Endothelial cell of umbilical vein (primary cell): ENCODE data around the gene KIF21B. TPM values are rescaled to one million over a fixed set of nuclear protein-coding genes. Genes with fewer than 3 reads are reported as not detected.

Experiments
- BruUV-seq: library from RNA; stranded (reverse); fragments of 400-500 nt; replicated peaks from 2 replicates; lab custom pipeline; 2021; lab: Mats Ljungman, UMichigan
- CTCF ChIA-PET: fragments of 300-600, 350-600 bp; sonication (Branson Sonifier 250); formaldehyde crosslinking; loops from one replicate; lab custom pipeline; 2021; ENCODE audit warnings: antibody characterized with exemption, inconsistent platforms; lab: Charles Lee
- POLR2A ChIA-PET: fragments of 300-600, 350-600 bp; sonication (Branson Sonifier 250); formaldehyde crosslinking; loops from one replicate; lab custom pipeline; 2021; ENCODE audit warnings: antibody characterized with exemption, inconsistent platforms; lab: Charles Lee
- DNase-seq: peaks from one replicate; pipeline ENCODE4 v3.0.0-alpha.2; 2011; ENCODE audit warnings: low read depth, low spot score
- FAIRE-seq: peaks from 2 replicates; lab custom pipeline; 2011; peaks lifted over from hg19 to GRCh38; lab: Jason Lieb, UNC
- H2AFZ ChIP-seq: 2 replicates; pipeline ENCODE4 v1.6.0; 2012; ENCODE audit warnings: low read depth, low read length, control low read depth, inconsistent platforms
- H3K27ac ChIP-seq: 2 replicates; pipeline ENCODE4 v1.5.1; 2011; ENCODE audit warnings: low read depth, mild to moderate bottlenecking, control low read depth, low read length, moderate library complexity; ENCODE audit not compliant: insufficient read depth
- H3K27me3 ChIP-seq, 2 experiments: 2 replicates each; pipeline versions ENCODE4 v1.6.0 to v1.6.1; 2011; ENCODE audit warnings: low read length in 2 of 2, mixed read lengths in 1 of 2; ENCODE audit not compliant: control insufficient read depth in 2 of 2, insufficient read depth in 2 of 2
- H3K36me3 ChIP-seq, 2 experiments: 2 replicates in 1 of 2; 3 replicates in 1 of 2; pipeline ENCODE4 v1.5.1; 2011; ENCODE audit warnings: low read length in 2 of 2, mild to moderate bottlenecking in 1 of 2, moderate library complexity in 1 of 2; ENCODE audit not compliant: control insufficient read depth in 2 of 2, insufficient read depth in 2 of 2; ENCODE audit errors: extremely low read depth in 1 of 2
- H3K4me1 ChIP-seq: 3 replicates; pipeline ENCODE4 v1.5.1; 2011; ENCODE audit warnings: mild to moderate bottlenecking, low read length; ENCODE audit not compliant: control insufficient read depth, insufficient read depth; ENCODE audit errors: extremely low read depth
- H3K4me2 ChIP-seq: 2 replicates; pipeline ENCODE4 v1.6.1; 2011; ENCODE audit warnings: low read length, control low read depth, mixed read lengths; ENCODE audit not compliant: insufficient read depth
- H3K4me3 ChIP-seq, 3 experiments: fragments of 200-600 bp in 1 of 3; sonication (generic), shearing (Covaris generic) in 1 of 3; replicated peaks in 1 of 3; 2 replicates each; pipeline ENCODE4 v1.5.1; 2011 to 2016; ENCODE audit warnings: control low read depth in 3 of 3, low read length in 3 of 3, mild to moderate bottlenecking in 2 of 3, inconsistent platforms in 1 of 3, low read depth in 1 of 3, moderate library complexity in 1 of 3; ENCODE audit not compliant: insufficient read depth in 1 of 3
- H3K79me2 ChIP-seq: 2 replicates; pipeline ENCODE4 v1.6.0; 2012; ENCODE audit warnings: low read length, inconsistent platforms; ENCODE audit not compliant: control insufficient read depth, insufficient read depth
- H3K9ac ChIP-seq: replicated peaks from 2 replicates; pipeline ENCODE3; 2011; ENCODE audit warnings: low read length, control low read depth; ENCODE audit not compliant: insufficient read depth; ENCODE audit errors: extremely low read depth
- H3K9me1 ChIP-seq: replicated peaks from 3 replicates; pipeline ENCODE4 v1.6.0; 2011; ENCODE audit warnings: mild to moderate bottlenecking, low read length; ENCODE audit not compliant: control insufficient read depth, insufficient read depth; ENCODE audit errors: extremely low read depth
- H3K9me3 ChIP-seq: replicated peaks from 2 replicates; pipeline ENCODE4 v1.5.1; 2012; ENCODE audit warnings: low read length, inconsistent platforms; ENCODE audit not compliant: control insufficient read depth, insufficient read depth
- H4K20me1 ChIP-seq: replicated peaks from 2 replicates; pipeline ENCODE3; 2011; ENCODE audit warnings: mild to moderate bottlenecking, low read length; ENCODE audit not compliant: control insufficient read depth, insufficient read depth; ENCODE audit errors: extremely low read depth
- CTCF ChIP-seq, 2 donors: IDR thresholded peaks; 1 replicate in 1 of 2; 2 replicates in 1 of 2; pipeline ENCODE4 v1.5.1; 2011; ENCODE audit warnings: low read length in 2 of 2, mild to moderate bottlenecking in 2 of 2, moderate library complexity in 2 of 2, control low read depth in 1 of 2, inconsistent platforms in 1 of 2, low read depth in 1 of 2; ENCODE audit not compliant: insufficient read depth in 1 of 2; ENCODE audit errors: extremely low read depth in 1 of 2
- EZH2 ChIP-seq: IDR thresholded peaks from 2 replicates; pipeline ENCODE4 v1.6.1; 2012; ENCODE audit warnings: borderline replicate concordance, low read depth, mild to moderate bottlenecking, moderate library complexity, low read length, inconsistent platforms; ENCODE audit not compliant: severe bottlenecking
- FOS ChIP-seq: IDR thresholded peaks from 2 replicates; pipeline ENCODE4 v1.6.1; 2011; ENCODE audit warnings: mild to moderate bottlenecking, low read length, moderate library complexity, borderline replicate concordance; ENCODE audit not compliant: insufficient read depth
- GATA2 ChIP-seq: IDR thresholded peaks from 2 replicates; pipeline ENCODE4 v1.7.0; 2011; ENCODE audit warnings: low read depth, mild to moderate bottlenecking, moderate library complexity, mixed read lengths, low read length; ENCODE audit not compliant: insufficient read length, insufficient read depth
- JUN ChIP-seq: IDR thresholded peaks from 2 replicates; pipeline ENCODE4 v1.6.1; 2011; ENCODE audit warnings: borderline replicate concordance, low read depth; ENCODE audit not compliant: insufficient read length, insufficient read depth
- MAX ChIP-seq: IDR thresholded peaks from 2 replicates; pipeline ENCODE4 v1.6.1; 2011; ENCODE audit not compliant: insufficient read depth, insufficient read length
- MYC ChIP-seq: IDR thresholded peaks from one replicate; pipeline ENCODE4 v1.6.1; 2011; ENCODE audit warnings: mild to moderate bottlenecking, low read depth, low read length
- POLR2A ChIP-seq: IDR thresholded peaks from 2 replicates; pipeline ENCODE4 v1.6.1; 2012; ENCODE audit warnings: low read depth, mild to moderate bottlenecking, control low read depth, low read length
- POLR2AphosphoS5 ChIP-seq: IDR thresholded peaks from 2 replicates; pipeline ENCODE4 v1.6.1; 2012; ENCODE audit warnings: low read depth, mild to moderate bottlenecking, control low read depth, low read length, moderate library complexity; ENCODE audit not compliant: insufficient read depth
- dilution Hi-C: fragments of 300-500 bp; cut with MboI; formaldehyde crosslinking; loops from one replicate; pipeline ENCODE4 v1.15.0; 2019; ENCODE audit warnings: low sequenced_read_pairs; ENCODE audit not compliant: extremely low pct_ligation_motif_present
- intact Hi-C: fragments of 100-400 bp; cut with micrococcal nuclease; formaldehyde crosslinking; loops from one replicate; pipeline ENCODE4 v1.10.0; 2022
- polyA plus RNA-seq, 4 experiments: library from polyadenylated mRNA; depleted of rRNA in 3 of 4; stranded (reverse) in 3 of 4; unstranded in 1 of 4; fragments of >200 nt; gene quantifications; 2 replicates each; pipeline versions ENCODE4 v1.2.1 to v1.2.3, GENCODE V29; 2011 to 2012; ENCODE audit warnings: missing spikeins in 1 of 4
- total RNA-seq: library from RNA; stranded (reverse); gene quantifications from 2 replicates; pipeline ENCODE4 v1.2.3, GENCODE V29; 2021

The KIF21B gene
- total and polyA plus RNA-seq, 2 donors (not counting 3 experiments of a cell fraction or from before 2014, with no cell fraction given): 1.9 to 4.4 TPM

- Histone ChIP-seq H4K20me1 (no peaks in the 10 kb centered on the region), H3K4me1 (peaks cover 34% of the 10 kb centered on the region), H3K27me3 (no peaks in the 10 kb centered on the region), H3K9ac (no peak overlapping the region), H3K36me3 (no peaks in the 10 kb centered on the region), H3K9me1 (no peaks in the 10 kb centered on the region), H3K4me3 (no peak overlapping the region), H3K9me3 (no peaks in the 10 kb centered on the region), H3K79me2 (no peaks in the 10 kb centered on the region), H2AFZ (no peak overlapping the region), H3K27ac (no peak overlapping the region), H3K4me2 (no peak overlapping the region)
- intact Hi-C loops: no loop called here
- POLR2A ChIA-PET: no interaction called here
- FAIRE-seq (no peak), DNase-seq (no peak)
- dilution Hi-C loops: no loop called here
- no peak for TF ChIP-seq POLR2AphosphoS5
- TF ChIP-seq EZH2: no peak
- TF ChIP-seq CTCF (IDR thresholded peaks at IDR 0.05; ENCODE audit: extremely low read depth in 1 of 2, insufficient read depth in 1 of 2, low read depth in 1 of 2, low read length in 2 of 2): no peak
- TF ChIP-seq MYC: no peak
- TF ChIP-seq POLR2A: no peak
- no peak for TF ChIP-seq MAX
- no peak for TF ChIP-seq GATA2
- no peak for TF ChIP-seq FOS
- no peak for TF ChIP-seq JUN
- CTCF ChIA-PET: interaction anchor here (1.6 to 4.0 kb wide), 2 partner anchors 30 to 41 kb away, joined by 4 to 44 read pairs; no protein-coding TSS in a partner anchor
- BruUV-seq: no TSS peak
These were observed 10.5 kb downstream of the KIF21B start for GRCh38 chr1:201013031-201013485.
